Upper lobe of left lung (tissue), 4 donors: ENCODE results near the gene SFXN2.

Source experiments
- CTCF ChIP-seq, 6 experiments: fragments of 450-650 bp in 4 of 6; fragments of 200-600 bp in 2 of 6; sonication (generic) in 2 of 6; IDR thresholded peaks; one replicate each; pipeline ENCODE4 v1.5.1; 2016 to 2019; ENCODE audit warnings: antibody characterized with exemption in 6 of 6
- EP300 ChIP-seq, 4 donors: sonication (generic); formaldehyde crosslinking; IDR thresholded peaks; one replicate each; pipeline ENCODE4 v1.5.1; 2017; ENCODE audit warnings: antibody characterized with exemption in 4 of 4, control low read depth in 2 of 4
- POLR2A ChIP-seq, 4 donors: fragments of 450-650 bp; IDR thresholded peaks; one replicate each; pipeline ENCODE4 v1.5.1; 2016 to 2017; ENCODE audit warnings: antibody characterized with exemption in 4 of 4, mild to moderate bottlenecking in 2 of 4

- no peak for TF ChIP-seq POLR2A (IDR thresholded peaks at IDR 0.05)
- no peak for TF ChIP-seq EP300 (IDR thresholded peaks at IDR 0.05)
- peak in 2 of 6 experiments; percentile 33 to 44 for TF ChIP-seq CTCF (IDR thresholded peaks at IDR 0.05)
Observed at GRCh38 chr10:102713539-102713813, 960 bp upstream of the SFXN2 start.
